CMK (cell line): ENCODE measurements around the gene CA12.
"Not testable (repeated sequence)": the region's sequence is repeated elsewhere in the genome, so short reads cannot be mapped to it uniquely, and the experiment has no call there.

Source experiments
- DNase-seq: peaks from one replicate; pipeline ENCODE4 v3.0.0-alpha.2; 2010; ENCODE audit warnings: low read depth

Gene CA12

DNA sequence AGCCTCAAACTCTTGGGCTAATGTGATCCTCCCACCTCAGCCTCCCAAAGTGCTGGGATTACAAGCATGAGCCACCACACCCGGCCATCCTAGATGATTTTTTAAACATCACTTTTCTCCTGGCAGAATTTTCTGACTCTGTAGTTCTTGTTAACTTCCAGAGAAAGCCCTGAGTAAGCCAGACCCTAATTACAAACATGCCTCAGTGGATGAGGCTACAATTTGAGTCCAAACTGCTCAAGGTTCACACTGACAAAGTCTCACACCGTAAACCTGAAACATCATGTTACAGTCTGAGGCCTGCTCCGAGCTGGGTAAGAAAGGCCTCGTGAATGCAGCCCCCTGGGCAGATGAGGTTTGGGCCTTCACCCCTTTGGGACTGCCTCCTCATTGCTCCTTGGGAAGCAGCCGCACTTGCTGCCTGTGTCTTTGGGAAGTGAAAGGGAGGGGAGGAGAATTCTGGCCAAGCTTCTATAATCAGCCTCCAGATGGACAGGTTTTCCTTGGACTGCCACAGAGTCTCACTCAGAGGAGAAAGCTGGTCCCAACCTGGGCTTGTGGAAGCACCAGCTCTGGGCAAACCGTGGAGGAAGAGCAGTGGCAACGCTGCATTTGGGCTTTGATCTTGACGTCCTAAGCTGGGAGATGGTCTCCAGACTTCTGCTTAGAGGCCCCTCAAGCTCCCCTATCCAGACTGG, 46.0 kb downstream of the CA12 start:
- DNase-seq = no peak

DNA sequence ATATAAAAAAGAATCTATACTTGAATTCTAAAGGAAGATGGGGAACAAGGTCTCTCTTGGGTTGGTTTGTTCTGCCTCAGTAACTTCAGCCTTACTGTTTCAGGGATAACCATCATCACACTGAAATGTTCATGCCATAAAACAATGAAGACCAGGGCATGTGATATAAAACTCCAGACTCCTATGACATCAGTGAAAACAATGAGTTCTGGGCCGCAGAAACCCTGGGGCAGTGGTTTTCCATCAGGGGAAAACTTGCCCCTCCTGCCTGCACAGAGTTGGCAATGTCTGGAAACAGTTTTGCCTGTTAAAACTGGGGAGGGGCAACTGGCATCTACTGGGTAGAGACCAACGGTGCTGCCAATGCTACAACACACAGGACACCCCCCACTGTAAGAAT, 46.8 kb downstream of the CA12 start:
- no peak for DNase-seq

DNA sequence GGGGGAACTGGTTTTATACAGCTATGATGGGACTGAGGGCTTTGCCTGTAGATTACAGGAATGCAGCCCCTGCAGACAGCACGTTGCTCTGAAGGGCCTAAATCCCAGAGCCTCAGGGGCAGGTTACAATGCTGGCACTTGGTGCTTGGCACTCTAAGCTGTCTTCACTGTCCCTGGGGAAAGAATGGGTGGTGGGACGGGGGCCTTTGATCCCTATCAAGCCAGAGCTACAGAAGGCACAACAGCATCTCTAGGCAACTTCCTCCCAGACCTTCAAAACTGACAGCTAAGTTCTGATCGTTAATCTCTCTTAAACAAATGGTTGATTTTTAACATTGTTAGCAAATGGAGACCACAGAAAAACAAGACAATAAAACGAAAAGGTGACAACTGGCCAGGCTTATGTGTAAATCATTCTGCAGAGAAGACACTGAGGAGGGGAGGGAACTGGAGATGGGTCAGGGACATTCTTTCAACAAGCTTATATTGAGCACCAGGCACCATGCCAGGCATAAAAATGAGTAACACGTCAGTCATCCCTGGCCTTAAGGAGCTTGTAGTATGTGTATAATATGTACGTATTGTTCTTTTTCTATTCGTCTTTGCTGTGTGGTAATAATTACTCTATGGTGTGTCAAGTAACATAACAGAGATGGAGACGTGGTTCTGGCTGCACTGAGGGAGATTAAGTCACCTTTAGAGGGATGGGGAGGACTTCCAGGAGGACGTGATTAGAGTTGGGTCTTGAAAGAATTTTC, 49.1 kb downstream of the CA12 start:
- no peak for DNase-seq

DNA sequence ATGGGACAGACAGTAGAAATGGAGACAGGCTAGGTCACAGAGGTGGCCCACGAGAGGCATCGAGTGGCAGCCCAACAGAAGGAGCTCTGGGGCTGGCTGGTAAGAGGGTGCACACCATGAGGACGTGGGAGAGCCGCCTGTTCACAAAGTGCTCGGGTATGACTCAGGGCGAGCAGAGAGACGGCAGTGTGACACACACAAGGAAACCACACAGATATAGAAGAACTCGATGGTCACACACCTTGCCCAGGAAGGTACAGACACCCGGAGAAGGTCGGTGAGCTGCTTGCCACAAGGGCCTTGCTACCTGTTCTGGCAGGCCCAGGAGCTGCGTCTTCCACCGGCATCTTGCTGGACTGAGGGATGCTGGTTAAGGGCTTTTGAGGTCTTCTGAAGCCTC, 50.2 kb downstream of the CA12 start:
- no peak for DNase-seq

DNA sequence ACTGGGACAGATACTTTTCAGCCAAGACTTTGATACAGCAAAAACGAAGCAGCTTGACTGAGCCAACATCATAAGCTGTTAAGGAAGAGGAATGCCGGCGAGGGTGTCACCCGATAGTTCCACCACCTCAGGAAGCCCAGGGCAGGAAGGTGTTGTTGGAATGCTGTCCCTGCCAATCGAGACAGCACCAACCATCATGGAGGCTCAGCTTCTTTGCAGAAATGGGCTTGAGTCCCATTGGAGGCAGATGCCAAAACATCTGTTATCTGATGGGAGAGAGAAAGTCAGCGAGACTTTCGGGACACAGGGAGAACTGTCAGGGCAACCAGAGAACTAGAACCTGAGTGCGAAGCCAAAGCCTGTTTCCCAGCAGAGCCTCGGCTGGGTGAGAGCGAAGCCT, 50.7 kb downstream of the CA12 start:
- DNase-seq = no peak

DNA sequence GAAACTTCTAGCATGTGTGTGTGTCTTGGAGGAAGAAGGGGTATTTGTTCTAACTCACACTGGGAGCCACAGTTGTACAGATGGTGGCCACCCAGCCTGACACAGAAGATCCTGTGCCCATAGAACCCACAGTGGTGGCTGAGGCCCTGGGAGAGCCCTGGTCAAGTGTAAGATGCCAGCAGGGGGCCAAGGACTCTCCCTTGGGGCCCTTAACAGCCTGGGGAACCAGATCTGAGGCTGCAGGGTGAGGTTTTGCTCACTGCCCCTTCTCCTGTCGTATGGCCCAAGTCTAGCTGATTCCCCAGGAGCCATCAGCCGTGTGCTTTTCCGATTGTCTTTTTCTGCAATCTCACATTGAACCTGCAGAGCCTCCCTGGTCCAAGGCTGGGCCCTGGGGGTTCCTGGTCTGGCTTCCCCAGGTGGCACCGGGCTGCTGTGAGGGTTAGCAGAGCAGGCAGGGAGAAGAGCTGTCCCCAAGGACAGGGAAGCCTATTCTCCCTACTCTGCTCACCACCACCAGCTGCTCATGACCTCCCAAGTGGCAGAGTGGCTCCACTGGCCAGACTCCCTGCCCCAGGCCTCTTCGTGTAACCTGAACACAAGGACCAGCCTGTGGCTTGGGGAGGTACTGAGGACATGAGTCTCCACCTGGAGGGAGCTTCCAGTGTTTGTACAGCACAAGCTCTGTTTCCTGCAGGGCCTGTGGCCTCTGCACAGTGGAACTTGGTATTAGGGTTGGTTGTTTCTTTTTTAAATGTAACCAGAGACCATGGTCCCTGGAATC, 51.9 kb downstream of the CA12 start:
- DNase-seq = no peak

DNA sequence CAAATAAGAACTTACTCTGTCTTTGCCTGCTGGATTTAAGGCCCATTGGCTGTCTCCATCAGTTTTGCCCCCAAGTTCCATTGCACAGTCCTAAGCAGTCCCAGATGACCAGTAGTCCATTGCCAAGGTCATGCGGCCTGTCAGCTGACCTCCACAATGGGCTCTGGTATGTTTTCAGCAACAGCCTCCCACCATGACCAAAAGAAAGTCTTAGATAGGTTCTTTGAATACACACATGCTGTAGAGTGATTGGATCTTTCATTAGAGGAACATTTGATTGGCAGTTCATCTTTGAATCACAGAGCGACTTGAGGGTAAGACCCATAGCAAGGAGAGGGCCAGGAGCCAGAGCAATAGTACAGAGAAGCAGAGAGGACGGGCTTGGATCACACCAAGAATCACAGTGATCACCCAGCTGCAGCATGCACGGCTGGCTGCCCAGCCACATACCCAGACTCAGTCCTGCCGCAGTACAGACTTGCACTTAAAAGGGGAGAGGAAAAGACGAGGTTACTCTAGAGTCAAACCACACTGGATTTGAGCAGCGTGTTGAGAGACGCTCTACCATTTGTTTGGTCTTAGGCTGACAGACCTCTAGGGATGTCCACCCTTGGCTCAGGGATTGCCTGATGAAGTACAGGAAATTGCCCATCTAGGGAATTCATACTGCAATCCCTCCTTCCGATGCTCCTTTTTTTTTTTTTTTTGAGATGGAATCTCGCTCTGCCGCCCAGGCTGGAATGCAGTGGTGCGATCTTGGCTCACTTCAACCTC, 53.8 kb downstream of the CA12 start:
- DNase-seq = no peak

DNA sequence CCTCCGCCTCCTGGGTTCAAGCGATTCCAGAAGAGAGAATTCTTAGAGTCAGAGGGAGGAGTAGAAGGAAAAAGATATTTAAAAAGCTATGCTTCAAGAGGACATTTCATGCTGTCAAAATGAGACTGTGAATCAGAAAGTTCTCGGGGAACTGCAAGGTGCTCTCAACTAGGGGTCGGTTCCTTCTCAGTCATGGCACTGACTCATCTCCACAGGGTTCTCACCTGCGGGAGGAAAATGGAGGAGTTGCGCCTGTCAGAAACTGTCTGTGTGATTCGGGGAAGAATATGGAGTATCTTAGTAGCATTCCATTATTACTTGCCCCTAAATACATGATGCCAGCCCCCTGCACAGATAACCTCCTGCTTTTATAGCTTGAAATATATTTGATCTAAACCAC, 56.9 kb downstream of the CA12 start:
- no peak for DNase-seq

DNA sequence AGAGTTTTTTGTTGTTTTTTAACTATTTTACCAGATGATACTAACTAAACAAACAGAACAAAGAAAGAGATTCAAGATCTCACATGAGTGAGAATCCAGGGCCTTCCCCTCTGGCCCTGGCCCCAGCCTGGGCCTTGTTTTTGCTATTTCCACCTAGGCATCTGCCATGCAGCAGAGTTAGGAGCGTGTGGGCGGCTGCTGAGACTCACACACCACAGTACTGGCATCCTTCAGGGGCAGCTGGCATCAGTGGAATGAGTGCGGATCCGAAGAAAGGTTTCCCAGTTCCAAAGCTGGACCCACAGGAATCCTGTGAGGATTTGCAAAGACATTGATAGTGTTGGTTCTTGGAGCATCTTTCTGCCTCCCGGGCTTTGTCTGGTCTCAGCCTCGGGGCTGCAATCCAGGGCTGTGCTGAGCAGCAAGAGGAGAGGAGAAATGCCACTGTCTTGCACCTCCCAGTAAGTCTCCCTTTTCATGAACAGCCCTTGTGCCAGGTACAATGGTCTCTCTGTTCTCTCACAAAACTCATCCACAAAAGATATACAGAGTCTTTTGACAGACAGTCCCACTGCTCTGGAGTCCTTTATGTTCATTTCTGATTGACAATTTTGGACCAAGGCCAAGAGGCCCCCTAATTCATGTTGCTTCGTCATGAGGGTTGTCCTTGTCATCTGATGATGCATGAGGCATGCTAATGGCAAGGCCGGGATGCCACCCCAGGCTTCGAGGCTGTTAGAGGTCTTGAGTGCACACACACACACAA, 57.7 kb downstream of the CA12 start:
- no peak for DNase-seq

DNA sequence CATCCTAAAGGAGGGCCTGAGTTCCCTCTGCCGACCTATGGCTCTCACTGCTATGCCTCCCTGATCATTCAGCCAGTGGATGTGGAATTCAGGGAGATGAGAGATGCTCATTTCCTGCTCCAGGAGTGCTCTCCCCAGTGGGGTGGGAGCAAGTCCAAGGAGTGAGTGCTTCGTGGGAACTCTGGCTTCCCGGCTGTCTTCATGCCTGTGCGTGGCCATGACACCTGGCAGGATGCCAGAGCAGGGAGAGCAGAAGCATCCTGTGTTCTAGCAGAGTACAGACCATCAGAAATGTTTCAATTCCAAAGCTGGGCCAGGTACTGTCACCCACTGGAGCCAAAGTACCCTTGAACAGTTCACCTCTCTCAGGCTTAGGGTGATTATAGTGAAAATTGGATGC, 59.1 kb downstream of the CA12 start:
- no peak for DNase-seq

DNA sequence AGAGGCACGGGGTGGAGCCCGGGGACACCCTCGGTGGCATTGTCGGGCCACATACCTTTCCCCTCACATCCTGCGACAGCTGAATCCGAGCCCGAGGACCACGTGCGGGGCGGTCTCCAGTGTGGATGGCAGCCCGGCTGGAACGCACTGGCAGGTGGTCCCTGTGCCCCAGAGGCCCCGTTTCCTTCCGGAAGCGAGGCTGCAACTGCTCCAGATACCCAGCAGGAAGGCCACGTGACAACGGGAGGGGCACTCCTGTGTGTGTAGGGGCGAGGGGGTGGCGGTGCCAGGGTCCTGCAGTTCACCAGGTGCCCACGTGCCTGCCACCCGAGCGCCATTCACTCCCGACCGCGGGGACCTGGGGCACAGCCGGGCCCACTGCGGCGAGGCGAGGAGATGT, 60.2 kb downstream of the CA12 start:
- no peak for DNase-seq

DNA sequence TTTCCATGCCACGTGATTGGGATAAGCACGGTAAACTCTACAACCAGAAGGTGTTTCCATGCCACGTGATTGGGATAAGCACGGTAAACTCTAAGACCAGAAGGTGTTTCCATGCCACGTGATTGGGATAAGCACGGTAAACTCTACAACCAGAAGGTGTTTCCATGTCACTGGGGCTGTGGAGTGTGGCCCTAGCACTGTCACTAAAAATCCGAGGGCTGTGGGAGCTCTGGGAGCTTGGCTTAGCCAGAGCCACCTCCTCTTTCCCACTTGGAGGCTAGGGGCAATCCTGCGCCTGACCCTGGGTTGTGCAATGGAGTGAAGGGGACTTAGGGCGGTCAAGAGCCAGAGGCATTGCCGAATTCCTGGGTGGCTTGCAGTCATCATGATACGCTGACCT, 60.7 kb downstream of the CA12 start:
- not testable (repeated sequence) for DNase-seq

DNA sequence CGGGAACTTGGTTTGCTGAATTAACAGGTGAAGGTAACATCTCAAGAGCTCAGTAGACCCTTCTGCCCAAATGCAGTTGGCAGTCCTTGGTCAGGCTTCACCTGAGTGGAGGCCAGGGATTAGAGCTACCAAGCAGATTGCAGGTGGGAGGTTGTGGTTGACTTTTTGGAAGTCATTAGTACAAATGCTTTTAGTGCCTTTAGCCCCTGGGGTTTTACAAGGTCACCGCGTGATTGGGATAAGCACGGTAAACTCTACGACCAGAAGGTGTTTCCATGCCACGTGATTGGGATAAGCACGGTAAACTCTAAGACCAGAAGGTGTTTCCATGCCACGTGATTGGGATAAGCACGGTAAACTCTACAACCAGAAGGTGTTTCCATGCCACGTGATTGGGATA, 61.2 kb downstream of the CA12 start:
- not testable (repeated sequence) for DNase-seq

DNA sequence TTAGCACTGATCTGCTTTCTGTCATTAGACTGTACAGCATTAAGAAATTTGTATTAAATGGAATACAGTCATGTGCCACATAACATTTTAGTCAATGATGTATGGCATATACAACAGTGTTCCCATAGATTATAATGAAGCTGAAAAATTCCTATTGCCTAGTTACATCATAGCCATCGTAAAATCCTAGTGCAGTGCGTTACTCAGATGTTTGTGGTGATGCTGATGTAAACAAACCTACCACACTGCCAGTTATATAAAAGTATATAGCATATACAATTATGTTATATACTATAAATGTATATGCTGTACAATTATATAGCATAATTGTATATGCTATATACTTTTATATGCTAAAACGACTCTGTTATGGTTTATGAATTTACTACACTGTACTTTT, 62.6 kb downstream of the CA12 start:
- DNase-seq = no peak

DNA sequence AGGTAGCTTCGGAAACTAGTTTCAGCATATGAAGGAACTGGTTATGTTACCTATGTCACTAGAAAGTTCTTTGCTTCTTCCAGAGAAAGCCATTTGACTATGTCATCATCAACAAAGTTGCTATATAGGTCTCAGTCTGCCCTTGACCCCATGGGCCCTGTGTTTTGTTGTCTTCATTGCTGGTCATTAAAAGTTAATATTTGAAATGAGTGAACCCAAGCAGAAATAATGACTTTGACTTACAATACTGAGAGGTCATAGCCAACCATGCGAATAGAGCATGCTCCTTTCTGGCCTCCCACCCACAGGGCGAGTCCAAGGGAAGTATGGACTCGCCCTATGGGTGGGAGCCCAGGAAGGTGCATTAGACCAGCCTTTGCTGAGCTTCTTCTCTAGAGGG, 63.3 kb downstream of the CA12 start:
- DNase-seq = no peak

DNA sequence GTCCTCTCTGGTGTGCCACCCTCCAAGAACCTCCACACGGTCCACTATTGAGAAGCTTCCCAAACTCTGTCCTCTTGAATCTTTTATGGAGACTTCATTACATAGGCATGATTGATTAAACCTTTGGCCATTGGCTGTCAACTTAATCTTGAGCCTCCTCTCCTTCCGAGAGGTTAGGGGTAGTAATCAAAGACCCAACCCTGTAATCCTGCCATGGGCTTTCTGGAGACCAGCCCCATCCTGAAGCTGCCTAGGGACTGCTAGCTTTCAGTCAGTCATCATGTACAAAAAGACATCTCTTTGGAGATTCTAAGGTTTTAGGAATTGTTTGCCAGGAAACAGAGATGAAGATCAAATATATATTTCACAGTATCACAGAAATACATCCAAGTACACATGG, 67.2 kb downstream of the CA12 start:
- DNase-seq = no peak

DNA sequence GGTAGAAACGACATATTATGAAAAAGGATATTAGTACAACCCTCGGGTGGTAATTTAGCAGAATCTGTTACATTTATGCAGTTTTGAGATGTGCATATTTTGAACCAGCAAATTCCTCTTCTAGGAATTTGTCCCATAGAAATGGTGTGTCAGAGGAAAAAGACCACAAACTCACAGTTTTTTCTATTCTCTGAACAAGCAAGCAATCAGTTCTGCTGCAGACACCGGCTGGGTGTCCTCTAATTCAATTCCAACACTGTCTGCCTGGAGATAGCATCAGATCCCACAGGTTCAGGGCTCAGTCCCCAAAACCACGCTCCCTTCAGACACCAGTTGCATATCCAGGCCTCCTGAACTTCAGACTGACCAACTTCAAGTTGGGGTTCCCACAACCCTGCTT, 67.8 kb downstream of the CA12 start:
- DNase-seq = no peak

DNA sequence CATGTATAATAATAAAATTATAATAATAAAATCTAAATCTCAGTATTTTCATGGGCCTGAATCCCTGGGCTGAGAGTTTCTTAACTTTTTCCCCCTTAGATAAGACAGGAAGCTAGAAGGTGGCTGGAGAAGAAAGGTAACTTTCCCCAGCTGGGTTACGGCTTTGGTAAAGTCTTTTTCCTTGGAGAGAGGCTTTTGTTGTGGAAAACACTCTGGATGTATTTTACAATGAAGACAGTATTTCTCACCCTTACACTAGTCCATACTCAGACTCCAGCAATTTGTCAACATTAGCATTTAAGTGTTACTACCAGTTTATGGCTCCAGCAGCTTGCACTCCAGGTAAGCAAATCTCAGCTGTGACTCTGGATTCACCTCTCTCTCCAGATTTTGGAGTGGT, 69.4 kb downstream of the CA12 start:
- DNase-seq = no peak

DNA sequence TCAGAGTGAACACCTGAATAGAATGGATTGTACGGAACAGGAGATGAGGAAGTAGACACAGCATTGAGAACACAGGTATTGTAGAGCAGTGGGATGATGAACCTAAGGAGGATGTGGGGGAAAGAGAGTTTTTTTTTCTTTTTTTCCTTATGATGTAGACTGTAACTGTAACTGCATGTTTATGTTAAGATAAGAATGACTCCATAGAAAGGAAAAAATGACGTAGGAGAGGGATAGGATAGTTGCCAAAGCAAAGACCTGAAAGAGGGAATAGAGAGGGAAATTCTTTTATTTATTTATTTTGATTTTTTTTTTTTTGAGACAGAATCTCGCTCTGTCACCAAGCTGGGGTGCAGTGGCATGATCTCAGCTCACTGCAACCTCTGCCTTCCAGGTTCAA, 71.0 kb downstream of the CA12 start:
- no peak for DNase-seq

DNA sequence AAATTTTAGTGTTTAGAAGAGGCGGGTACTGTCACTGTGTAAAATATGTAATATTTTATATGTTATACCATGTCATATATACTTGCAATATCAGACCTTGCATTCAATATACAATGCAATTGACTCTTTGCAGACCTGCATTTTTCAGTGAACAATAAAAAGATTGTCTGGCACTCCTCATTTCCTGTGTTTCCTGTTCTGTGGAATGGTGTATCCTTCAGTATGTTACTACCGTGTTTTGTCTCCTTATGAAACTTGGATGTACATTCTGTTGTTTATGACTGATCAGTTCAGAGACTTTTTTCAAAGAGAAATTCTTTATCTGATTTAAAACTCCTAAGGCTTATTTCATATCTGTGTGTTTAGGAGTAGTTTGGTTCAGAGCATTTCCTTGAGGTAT, 72.7 kb downstream of the CA12 start:
- no peak for DNase-seq

DNA sequence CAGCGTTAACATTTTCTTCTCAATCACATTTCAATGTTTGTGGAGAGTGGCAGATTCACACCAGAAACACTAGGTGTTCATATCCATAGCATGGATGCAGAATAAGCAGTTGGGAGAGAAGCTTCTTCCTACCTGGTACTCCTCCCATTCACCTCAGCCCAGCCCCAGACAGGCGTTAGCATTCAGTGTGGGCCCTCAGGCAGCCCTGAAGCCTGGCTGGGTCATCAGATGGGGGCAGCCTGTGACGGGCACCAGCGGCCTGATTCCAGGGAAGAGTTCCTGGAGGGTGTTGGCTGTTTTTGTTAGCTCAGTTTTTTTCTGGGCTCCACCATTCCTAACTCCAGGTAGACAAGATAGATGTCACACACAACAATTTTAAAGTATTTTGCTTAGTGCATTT, 73.2 kb downstream of the CA12 start:
- no peak for DNase-seq
